Measurements from ENCODE around the gene FSTL4.
A peak's percentile ranks its signal among the peaks of the same experiment; 100 is the strongest.
"Not testable (repeated sequence)": the region's sequence is repeated elsewhere in the genome, so short reads cannot be mapped to it uniquely, and the experiment has no call there.

FSTL4 gene

GRCh38 chr5:133546500-133546899, 65.8 kb downstream of the FSTL4 start:
- DNase-seq: no peak

GRCh38 chr5:133544346-133544745, 68.0 kb downstream of the FSTL4 start:
- no peak for DNase-seq

- no peak for DNase-seq
Measured at GRCh38 chr5:133539818-133540217, 72.5 kb downstream of the FSTL4 start.

- DNase-seq: no peak
Measured at GRCh38 chr5:133538718-133539117, 73.6 kb downstream of the FSTL4 start.

DNA sequence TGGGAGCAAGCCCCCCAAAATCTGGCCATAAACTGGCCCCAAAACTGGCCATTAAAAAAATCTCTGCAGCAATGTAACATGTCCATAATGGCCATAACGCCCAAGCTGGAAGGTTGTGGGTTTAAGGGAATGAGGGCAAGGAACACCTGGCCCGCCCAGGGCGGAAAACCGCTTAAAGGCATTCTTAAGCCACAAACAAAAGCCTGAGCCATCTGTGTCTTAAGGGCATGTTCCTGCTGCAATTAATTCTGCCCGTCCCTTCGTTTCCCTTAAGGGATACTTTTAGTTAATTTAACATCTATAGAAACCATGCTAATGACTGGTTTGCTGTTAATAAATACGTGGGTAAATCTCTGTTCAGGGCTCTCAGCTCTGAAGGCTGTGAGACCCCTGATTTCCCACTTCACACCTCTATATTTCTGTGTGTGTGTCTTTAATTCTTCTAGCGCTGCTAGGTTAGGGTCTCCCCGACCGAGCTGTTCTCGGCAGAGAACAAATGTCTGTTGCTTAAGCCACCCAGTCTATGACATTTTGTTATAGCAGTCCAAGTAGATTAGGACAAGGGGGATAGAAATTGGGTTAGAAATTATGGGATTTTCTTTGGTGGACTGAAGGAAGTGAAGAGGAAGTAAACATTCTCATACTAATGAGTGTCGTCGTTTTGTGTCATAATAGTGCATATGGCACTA, 77.0 kb downstream of the FSTL4 start:
- not testable (repeated sequence) for DNase-seq

DNA sequence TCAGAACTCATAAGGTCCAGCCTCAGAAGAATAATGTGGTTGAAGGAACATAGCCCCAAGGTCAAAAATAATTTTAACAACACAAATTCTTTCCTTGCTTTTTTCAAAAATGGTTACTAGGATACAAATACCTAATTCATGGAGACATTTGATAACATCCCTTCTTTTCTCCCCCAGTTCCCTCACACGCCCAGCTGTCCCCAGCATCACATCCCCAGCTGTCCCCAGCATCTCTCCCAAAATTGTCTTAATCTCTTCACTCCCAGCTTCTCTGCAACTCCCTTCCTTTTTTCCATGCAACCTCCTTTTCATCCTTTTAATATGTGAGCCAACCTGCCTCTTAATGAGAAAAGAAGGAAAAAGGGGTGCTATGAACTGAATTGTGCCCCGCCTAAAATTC, 77.8 kb downstream of the FSTL4 start:
- DNase-seq: no peak

- DNase-seq: no peak
Measured at GRCh38 chr5:133533541-133533940, 78.8 kb downstream of the FSTL4 start.

DNA sequence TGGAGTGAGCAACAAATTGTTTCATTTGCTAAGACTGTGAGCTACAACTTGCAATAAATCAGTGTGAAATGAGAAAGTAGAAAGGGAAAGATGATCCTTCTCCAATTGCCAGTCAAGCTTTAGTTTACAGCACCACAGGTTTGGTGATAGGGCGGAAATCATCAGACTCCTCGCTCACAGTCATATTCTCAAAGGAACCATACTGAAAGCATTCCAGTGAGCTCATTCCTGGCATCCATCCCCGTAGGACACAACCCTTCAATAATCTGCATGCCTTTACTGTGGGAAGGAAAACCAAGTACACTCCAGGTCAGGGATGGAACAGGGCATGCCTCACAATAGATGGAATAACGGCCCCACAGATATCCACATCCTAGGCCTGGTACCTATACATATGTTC, 80.7 kb downstream of the FSTL4 start:
- DNase-seq: no peak

DNA sequence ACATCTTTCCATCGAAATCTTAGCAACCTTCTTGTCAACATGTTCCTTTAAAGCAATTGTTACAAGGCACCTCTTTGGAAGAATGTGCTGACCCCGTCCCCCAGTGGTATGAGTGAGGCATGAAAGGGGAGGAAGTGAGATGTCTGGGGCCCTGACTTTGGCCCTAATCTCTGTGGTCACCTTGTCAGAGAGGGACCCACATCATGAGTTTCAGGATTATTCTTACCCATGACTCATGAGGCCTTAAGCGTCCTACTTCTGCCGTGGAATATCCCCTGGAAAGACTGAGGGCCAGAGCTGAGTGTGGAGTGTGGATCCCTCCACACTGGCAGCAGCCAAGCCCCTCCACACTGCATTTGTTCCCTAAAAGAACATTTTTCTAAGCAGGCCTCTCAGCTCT, 81.2 kb downstream of the FSTL4 start:
- DNase-seq: no peak

DNA sequence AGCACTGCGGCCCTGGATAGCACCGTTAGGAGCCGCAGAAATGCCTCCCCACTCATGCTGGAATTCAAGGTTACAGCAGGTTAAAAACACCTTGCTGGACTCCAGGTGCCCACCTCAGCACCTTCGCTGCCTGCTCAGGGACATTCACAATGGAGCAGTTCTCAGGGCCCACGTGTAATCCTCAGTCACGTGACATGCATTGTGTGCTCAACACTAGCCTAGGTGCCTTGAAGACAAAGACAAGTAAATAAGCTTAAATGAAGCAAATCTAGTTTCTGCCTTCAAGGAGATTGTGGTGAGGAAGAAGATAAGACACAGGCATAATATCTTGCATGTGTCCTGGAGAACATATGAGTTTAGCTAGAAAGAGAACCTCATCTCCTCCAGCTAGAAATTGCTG, 82.1 kb downstream of the FSTL4 start:
- DNase-seq: no peak

DNA sequence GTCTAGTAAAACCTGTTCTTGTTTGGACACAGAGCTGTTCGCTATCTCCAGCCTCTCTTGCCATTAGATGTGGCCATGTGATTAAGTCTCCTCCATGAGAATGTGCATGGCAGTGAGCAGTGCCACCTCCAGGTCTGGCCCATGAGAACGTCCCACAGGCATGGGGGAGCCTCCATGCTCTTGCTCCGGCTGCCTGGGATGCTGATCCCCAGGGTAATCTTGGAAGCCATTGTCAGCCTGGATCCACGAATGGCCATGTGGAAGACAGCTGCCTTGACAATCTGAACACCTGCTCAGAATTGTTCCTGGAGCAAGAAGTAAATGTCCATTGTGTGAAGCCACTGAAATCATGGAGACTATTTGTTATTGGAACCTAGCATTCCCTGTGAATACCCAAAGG, 83.5 kb downstream of the FSTL4 start:
- no peak for DNase-seq

DNA sequence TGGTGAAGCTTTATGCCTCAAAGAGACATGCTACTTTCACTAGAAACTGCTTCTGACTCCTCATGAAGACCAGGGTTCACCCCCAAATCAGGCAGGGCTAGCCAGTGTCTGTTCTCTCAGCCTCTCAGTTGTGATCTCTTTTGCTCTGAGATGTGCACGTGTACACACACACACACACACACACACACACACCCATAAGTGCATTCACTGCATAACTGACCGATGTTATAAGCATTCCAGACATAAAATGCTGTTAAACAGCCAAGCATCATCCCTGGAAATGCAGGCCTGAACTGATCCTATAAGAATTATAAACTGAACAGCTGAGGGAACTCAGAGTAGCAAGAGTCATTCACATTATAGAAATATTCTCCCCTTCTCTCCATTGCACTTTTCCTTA, 85.0 kb downstream of the FSTL4 start:
- no peak for DNase-seq

GRCh38 chr5:133526368-133526767, 86.0 kb downstream of the FSTL4 start:
- DNase-seq: no peak

- no peak for DNase-seq
Measured at GRCh38 chr5:133525126-133525525, 87.2 kb downstream of the FSTL4 start.

DNA sequence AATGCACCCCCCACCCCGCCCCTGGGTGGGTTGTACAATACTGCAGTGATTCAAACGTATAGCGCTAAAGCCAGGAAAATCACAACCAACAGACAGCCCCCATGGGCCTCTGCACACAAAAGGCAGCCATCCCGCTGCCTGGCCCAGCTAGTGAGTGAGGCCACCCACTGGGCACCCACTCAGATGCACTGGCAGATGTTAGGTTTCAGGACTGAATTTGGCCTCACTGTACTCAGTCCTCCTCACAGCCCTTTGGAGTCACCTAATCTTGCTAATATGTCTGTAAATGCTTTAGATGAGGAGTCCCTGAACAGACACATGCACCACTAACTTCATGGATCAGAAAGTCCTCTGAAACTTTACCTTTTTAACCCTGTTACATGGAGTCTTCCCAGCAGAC, 87.7 kb downstream of the FSTL4 start:
- no peak for DNase-seq

GRCh38 chr5:133523961-133524586, 88.3 kb downstream of the FSTL4 start:
- no peak for DNase-seq

DNA sequence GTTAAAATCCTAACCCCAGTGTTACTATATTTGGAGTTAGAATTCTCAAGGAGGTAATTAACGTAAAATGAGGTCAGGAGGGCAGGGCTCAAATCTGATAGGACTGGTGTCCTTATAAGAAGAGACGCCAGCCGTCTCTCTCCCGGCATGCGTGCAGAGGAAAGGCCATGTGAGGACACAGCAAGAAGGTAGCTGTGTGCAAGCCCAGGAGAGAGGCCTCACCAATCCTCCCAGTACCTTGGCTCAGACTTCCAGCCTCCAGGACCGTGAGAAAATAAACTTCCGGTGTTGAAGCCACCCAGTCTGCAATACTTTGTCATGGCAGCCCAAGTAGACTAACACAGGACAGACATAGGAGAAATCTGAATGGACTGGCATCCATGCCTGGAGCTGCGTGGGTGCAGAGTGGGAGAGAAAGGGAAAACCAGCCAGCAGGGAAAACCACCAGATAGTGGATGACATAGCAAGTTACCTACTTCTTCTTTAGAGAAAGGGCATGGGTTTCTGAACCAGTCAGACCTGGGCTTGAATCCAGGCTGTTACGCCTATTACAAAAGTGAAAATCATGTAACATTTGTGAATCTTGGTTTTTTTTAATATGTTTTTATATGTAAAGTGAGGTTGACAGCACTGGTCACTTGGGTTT, 89.2 kb downstream of the FSTL4 start:
- DNase-seq: peak; percentile 32

DNA sequence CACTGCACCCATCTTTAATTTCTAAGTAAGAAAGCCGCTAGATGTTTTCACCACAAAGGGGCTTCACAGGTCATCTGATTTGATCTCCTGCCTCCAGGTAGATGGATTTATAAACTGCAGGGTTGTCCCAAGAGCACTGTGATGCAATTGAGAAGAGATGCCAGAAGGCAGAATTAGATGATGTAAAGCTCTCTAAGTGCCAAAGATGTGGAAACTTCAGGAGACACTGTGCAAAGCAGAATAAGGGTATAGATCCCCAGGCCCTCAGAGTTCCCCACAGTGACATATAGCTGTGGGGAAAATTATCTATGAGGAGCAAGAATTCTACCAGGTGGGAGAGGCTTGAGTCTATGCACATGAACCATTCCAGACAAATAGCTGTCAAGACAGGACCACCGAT, 90.5 kb downstream of the FSTL4 start:
- DNase-seq: no peak

GRCh38 chr5:133520991-133521706, 91.2 kb downstream of the FSTL4 start:
- no peak for DNase-seq

DNA sequence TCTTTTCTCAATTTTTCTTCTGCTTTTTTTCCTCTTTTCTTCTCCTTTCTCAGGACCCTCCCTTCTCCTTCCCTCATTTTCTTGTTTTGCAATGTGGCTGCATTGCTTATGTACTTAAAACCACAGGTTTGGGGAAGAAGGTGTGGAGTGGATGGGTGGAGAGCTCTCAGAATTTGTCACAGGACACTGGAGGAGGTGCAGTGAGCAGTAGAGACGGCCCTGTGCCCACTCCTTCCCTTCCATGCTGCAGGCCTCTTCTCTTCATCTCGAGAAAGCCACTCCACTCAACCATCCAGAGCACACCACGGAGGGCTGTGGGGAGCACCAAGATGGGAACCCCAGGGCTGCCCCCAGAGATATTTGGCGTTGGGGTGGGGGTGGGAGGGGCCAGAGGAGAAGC, 92.3 kb downstream of the FSTL4 start:
- DNase-seq: no peak

- no peak for DNase-seq
Measured at GRCh38 chr5:133519191-133519590, 93.2 kb downstream of the FSTL4 start.

GRCh38 chr5:133514456-133514855, 97.9 kb downstream of the FSTL4 start:
- DNase-seq: no peak

DNA sequence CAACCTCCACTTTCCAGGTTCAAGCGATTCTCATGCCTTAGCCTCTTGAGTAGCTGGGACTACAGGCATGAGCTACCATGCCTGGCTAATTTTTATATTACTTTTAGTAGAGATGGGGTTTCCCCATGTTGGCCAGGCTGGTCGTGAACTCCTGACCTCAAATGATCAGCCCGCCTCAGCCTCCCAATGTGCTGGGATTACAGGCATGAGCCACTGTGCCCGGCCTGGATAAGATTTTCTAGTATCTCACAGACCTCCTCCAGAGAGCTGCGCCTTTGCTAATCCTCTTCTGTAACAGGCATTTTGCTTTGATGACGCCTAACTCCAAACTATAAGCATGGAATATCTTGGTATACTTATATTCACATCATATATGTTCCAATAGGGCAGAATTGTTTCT, 99.4 kb downstream of the FSTL4 start:
- DNase-seq: no peak
